T47D (cell line): Measurements from ENCODE around the gene EHD3.
"Not testable (repeated sequence)": the region's sequence is repeated elsewhere in the genome, so short reads cannot be mapped to it uniquely, and the experiment has no call there.

Experiments used
- DNase-seq, 2 experiments: peaks; one replicate each; pipeline versions ENCODE4 v3.0.0 to v3.0.0-alpha.2; 2011 to 2012; ENCODE audit warnings: low read depth in 1 of 2, low spot score in 1 of 2
- JUND ChIP-seq: IDR thresholded peaks from 2 replicates; pipeline ENCODE4 v1.6.1; 2012; ENCODE audit warnings: low read depth
- in situ Hi-C: cut with HindIII; loops from 2 replicates; pipeline ENCODE4 v1.10.0; 2016; ENCODE audit warnings: low sequenced_read_pairs, low pct_unique_long_range_greater_than_20kb

The EHD3 gene

DNA sequence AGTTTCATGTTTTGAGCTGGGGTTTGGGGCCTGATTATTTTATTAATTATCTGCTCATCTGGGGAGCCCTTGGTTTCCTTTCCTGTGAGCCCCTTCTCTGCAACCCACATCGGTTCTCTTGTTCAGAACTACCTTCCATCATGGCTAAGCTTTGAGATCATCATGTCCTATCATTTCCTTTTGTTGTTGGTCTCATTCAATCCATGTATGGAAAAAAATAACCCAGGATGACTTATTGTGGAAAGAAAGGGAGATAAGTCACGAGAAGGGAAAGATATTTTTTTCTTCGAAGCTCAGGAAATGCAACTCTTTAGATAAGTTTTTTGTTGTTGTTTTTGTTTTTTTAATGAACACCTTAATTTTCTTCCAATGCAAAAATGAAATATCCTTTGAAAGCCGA is 43.7 kb downstream of the EHD3 start:
- in situ Hi-C loops = no loop called here
- TF ChIP-seq JUND = no peak
- no peak for DNase-seq

DNA sequence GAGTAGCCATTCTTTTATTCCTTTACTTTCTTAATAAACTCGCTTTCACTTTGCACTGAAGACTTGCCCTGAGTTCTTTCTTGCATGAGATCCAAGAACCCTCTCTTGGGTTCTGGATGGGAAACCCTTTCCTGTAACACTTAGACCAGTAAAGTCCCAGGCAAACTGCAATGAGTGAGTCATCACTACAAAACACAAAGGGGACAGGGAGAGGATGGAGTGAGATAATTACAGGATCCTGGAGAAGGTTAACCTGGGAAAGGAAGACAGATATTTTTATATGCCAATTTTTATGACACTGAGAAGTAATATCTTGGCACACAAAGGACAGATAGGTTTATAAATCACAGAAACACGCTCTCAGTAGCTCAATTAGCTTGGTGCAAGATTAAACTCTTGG is 48.7 kb downstream of the EHD3 start:
- no peak for DNase-seq
- in situ Hi-C loops = no loop called here
- no peak for TF ChIP-seq JUND

DNA sequence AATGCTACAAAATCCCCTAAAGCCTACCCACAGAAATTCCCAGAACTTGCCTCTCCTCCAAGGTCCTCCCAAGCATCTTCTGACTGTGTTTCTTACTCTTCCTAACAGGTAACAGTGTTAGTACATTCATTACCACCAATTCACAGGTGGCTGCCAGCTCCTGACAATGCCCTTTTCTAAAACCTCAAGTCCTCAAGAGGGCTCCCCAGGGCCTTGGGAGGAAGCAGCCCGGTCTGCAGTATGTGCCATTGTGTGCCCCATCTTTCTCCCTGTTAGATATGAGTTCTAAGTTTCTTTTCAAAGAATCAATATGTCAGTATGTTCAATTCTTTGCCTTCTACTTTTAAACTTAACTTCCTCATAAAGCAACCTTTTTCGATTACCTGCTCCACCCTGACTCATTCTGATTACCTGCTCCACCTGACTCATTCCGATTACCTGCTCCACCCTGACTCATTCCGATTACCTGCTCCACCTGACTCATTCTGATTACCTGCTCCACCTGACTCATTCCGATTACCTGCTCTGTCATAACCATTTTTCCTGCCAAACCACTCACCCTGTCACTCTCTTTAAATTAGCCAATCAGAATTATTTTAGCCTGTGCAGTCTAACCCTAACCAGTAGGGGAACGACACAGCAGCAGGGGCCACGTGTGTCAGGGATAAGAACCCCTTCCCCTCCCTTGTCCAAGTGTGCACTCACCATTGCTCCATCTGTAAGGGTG is 49.4 kb downstream of the EHD3 start:
- in situ Hi-C loops, DNase-seq: not testable (repeated sequence)

DNA sequence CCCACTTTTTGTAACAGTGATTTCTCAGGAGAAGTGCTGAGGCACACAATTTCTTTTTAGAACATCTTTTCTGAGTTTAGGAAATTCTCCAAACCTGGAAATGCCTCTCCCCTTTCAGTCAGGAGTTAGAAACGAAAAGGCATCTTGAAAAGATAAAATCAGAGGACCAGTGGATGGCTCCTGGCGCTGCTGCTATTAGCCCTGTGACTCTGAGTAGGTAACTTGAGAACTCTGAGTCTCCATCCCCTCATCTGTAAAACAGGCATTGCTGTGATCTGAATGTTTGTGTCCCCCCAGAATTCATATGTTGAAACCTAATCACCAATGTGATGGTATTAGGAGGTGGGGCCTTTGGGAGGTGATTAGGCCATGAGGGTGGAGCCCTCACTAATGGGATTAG is 50.2 kb downstream of the EHD3 start:
- no peak for TF ChIP-seq JUND
- in situ Hi-C loops = no loop called here
- no peak for DNase-seq

DNA sequence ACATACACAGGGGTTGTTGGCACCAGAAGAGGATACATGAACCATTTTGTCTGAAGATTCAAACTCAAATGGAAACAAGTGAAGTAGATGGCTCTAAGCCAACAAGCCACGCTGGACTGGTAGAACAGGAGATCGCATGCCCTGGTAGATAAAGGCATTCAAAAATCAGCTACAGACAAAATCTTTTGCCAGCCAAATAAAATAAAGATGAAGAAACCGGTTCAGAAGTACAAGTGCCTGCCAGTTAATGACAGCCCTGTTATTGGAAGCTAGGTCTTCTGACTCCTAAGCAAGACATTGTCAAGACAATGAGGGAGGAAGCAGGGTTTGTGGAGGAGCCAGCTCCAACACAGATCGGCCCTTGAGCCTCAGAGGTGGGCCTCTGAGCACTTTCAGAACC is 52.3 kb downstream of the EHD3 start:
- in situ Hi-C loops = no loop called here
- peak in 1 of 2 experiments; percentile 6 for DNase-seq
- no peak for TF ChIP-seq JUND

DNA sequence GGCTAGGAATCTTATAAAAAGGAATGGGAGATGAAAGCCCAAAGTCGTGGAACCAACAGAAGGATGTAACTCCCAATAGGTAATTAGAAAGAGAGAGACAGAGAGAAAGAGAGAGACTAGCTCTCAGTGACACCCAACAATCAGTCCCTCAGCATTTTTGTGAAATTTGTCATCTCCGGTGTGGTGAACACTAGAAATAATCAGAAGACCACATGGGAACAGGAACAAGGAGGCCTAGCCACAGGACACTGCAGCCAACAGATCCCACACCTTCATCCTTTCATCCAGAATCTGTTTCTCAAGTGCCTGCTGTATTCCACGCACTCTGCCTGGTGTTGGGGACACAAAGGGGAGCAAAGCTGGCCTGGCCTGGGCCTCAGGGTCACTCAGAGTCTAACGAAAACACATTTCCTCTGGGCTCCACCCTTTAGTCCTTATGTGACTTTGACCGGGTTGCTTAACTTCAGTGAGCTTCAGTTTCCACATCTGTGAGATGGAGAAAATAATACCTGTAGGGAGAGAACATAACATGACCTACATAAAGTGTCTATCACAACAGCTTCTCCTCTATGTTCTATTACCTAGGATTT is 53.1 kb downstream of the EHD3 start:
- no peak for TF ChIP-seq JUND
- in situ Hi-C loops = no loop called here
- no peak for DNase-seq

DNA sequence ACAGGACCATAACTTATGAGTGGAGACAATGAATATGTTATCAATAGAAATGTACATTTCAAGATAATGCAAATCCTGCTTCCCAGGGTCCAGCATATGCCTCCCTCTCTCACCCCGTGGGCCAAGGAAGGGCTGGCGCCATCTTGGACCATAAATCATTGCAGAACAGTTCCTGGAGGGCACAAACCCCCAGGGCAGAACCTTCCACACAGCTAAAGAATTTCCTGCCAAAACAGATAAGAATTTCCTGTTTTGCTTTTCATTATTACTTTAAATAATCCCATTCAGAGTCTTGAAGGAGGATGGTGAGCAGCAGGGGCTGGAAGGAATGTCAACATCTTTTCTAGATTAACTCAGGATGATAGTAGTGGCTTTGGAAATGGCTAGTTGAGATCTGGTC is 53.7 kb downstream of the EHD3 start:
- in situ Hi-C loops = no loop called here
- no peak for DNase-seq
- no peak for TF ChIP-seq JUND

DNA sequence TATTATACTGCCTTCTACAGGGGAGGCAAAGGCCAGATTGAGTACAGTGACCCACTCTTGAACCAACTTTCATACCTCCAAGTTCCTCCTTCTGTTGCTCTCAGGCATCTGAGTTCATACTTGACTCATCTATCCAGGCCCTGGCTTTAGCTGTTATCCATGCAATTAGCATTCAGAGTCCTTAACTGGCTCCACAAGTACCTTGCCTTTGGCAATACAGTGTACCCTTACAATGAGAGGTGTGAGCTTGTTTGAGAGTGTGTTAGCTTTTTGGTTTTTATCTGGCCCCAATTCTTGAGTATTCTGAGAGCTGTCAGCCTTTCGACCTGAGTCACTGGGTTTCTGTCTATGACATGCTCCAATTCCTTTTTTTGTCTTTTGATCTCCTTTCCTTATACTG is 60.2 kb downstream of the EHD3 start:
- no peak for DNase-seq
- no peak for TF ChIP-seq JUND
- in situ Hi-C loops = no loop called here

DNA sequence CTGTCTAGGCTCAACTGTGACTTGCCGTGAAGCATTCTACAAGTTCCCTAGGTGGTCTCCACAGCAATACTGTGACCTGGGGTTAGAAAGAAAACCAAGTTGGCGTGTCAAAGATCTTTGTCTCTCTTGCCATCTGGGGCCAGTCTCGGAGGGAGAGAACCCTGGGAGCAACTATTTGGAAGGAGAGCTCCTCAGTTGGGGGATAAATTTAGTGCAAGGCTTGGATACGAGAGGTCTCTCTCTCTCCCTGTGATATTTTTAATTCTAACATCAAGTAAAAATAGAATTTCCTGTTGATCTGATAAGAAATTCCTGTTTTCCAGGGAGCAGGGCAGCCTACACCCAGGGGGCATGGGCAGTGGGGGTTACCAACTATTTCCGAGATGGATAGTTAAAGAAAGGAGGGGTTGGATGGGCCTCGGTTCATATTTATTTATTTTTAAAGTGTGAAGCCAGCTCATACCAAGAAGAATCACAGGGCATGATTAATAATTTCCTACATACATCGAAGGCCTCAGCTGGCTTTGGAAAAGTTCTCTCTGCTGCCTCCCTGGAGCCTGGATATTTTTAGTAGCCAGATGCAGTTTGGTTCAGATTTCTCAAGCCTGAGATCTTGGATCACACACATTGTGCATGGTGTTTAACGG is 62.8 kb downstream of the EHD3 start:
- no peak for DNase-seq
- in situ Hi-C loops = no loop called here
- no peak for TF ChIP-seq JUND

DNA sequence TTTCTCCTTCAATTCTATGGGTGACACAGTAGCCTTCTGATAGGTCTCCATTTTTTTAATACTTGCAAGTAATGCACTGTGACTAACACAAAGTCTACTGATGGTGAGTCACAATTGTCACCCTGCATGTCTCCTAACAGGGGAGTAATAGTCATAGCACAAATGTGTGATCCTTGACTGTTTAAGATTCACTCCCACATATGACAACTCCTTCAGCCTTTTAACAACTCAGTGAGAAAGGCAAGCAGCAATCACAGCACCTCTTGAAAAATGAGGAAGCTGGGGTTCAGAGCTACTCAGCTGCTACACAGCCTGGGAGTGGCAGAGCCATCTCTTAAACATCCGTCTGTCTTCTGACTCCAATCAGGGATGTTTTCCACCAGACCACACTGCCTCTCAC is 63.8 kb downstream of the EHD3 start:
- in situ Hi-C loops = no loop called here
- no peak for TF ChIP-seq JUND
- no peak for DNase-seq

DNA sequence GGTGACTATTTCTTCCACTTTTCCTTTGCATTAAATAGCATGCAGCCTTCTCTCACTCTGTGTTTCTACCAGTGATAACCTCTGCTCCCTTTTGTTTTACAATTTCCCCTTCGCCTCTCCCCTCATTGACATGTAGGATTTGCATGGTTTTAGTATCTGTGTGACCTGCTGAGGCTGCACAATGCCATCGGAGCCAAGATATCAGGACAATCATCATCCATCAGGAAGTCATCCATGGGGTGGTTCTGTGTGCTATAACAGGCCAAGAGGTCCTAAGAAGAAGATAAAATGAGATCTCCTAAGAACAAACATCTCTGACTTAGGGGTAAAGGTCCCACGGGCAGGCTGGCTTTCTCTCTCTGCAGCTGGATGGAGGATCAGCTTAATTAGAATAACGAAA is 65.6 kb downstream of the EHD3 start:
- DNase-seq = no peak
- in situ Hi-C loops = no loop called here
- no peak for TF ChIP-seq JUND

DNA sequence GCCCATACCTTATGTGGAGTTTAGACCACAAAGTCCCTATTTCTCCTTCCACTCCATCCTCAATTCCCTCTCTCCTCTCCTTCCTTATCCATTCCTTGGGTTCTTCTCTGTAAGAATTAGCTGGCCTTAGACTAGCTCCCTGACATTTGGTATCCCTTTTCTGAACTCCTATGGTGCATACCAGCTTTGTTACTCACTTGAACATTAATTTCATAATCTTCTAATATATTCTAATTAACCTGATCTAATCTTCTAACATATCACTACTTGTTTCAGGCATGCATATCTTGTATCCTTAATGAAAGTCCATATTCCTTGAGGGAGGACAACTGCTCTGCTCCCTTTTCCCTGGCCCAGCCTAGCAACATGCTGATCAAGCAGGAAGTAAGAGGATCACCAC is 66.4 kb downstream of the EHD3 start:
- no peak for DNase-seq
- in situ Hi-C loops = no loop called here
- no peak for TF ChIP-seq JUND

DNA sequence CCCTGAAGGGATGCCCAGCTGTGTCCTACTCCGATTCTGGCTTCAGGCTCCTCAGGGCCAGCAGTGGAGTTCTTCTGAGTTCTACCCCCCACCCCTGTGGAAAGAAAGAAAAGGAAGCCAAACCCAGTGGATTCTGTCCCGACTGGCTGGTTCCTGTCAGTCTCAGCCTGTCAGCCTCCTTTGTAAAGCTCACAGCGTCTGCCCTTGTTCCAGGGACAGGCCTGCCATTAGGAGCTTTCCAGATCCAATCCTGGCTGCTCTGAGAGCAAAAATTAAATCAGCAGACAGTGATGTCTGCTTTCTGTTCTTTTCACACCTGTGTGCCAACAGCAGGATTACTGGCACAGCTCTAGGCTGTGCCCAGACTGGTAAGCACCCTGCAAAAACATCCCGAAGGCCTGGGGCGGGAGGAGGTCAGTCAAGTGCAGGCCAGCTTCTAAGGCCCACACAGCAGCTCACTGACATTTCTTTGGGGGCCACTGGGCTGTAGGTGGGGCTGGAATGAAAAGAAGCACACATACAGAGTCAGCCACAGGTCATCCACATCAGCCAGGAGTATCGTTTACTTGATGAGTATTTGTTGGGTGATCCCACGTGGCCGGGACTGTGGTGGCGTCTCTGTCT is 69.1 kb downstream of the EHD3 start:
- TF ChIP-seq JUND = no peak
- DNase-seq = no peak
- in situ Hi-C loops = no loop called here
